ENCODE measurements around the gene TDRD12.
"Not testable (repeated sequence)": the region's sequence is repeated elsewhere in the genome, so short reads cannot be mapped to it uniquely, and the experiment has no call there.

Gene TDRD12

DNA sequence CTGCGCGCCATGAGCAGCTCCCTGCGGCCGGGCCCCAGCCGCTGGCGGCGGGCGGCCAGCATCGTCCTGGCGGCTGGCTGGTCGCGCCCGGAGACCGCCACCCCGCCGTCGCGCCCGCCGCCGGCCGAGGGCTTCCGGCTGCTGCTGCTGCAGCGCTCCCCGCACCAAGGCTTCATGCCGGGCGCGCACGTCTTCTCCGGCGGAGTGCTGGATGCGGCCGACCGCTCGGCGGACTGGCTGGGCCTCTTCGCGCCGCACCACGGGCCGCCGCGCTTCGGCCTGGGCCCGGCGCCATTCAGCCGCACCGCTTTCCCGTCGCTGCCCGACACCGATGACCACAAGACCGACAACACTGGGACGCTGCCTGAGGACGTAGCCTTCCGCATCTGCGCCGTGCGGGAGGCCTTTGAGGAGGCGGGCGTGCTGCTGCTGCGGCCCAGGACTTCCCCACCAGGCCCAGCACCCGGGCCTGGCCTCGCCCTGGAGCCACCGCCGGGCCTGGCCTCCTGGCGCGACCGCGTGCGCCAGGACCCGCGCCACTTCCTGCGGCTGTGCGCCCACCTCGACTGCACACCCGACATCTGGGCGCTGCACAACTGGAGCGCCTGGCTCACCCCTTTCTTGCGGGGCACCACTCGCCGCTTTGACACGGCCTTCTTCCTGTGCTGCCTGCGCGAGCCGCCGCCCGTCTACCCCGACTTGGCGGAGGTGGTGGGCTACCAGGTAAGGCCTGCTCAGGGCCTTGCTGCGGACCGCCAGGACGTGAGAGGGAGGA, 27.4 kb upstream of the TDRD12 start:
- intact Hi-C loops (cut with DNase I), result loop anchor here (2.0 kb wide), 1 partner anchor 17 kb away; the partner anchor contains the start of genes ANKRD27 and RGS9BP
- peak; percentile 41 to 95 (median 62) for DNase-seq

- DNase-seq, result no peak
- intact Hi-C loops (cut with DNase I), result no loop called here
Measured at GRCh38 chr19:32692727-32693061, 26.9 kb upstream of the TDRD12 start.

DNA sequence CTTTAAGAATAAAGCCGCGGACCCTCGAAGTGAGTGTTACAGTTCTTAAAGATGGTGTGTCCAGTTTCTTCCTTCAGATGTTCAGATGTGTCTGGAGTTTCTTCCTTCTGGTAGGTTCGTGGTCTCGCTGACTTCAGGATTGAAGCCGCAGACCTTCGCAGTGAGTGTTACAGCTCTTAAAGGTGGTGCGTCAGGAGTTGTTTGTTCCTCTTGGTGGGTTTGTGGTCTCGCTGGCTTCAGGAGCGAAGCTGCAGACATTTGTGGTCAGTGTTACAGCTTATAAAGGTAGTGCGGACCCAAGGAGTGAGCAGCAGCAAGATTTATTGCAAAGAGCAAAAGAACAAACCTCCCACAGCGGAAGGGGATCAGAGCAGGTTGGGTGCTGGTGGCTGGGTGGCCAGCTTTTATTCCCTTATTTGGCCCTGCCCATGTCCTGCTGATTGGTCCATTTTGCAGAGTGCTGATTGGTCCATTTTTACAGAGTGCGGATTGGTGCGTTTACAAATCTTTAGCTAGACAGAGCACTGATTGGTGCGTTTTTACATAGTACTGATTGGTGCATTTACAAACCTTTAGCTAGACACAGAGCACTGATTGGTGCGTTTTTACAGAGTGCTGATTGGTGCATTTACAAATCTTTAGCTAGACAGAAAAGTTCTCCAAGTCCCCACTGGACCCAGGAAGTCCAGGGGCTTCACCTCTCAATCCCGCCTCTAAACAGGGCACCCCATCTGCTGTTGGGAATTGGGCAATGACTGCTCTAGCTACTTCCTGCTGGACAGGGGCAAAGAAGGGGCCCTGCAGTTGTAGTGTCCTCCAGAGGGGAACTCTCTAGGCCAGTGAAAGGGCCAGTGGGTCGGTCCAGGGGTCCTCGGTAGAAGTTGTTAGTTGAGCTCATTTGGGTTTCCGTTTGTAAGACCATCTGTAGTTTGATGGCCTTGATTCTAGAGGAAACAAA, 26.1 kb upstream of the TDRD12 start:
- DNase-seq; intact Hi-C loops (cut with DNase I): not testable (repeated sequence)

DNA sequence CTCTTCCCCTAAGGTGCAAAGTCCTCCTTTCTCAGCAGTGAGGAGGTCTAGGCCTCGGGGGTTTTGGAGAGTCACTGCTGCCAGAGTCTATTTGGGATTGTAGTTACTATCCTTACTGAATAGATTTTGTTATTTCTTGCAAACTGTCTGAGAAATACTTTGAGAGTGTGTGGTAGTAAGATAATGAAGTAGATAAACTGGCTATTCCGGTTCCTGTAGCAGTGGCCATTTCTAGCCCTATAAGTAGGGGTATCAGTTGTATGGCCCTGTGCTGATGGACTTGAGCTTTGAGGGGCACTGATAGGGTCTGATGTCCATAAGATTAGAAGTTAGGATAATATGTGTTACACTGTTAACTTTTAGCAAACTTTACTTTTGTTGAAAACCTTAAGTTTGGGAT, 25.3 kb upstream of the TDRD12 start:
- intact Hi-C loops (cut with DNase I); DNase-seq: not testable (repeated sequence)

DNA sequence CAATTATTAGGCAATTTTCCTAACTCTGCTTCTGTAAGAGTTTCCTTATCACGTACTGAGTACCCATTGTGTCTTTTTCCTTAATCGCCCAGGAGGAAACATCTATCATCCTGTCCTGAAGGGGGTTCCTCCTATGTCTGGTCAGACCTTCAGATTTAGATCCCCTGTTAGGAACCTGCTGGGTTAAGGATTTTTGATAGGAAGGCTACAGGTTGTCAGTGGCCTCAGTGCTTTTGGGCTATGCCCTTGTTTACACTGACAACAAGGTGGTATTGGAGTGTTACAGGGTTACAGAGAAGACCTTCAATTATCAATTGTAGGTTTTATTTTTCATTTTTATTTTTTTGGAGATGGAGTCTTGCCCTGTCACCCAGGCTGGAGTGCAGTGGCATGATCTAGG, 24.7 kb upstream of the TDRD12 start:
- intact Hi-C loops (cut with DNase I); DNase-seq: not testable (repeated sequence)

DNA sequence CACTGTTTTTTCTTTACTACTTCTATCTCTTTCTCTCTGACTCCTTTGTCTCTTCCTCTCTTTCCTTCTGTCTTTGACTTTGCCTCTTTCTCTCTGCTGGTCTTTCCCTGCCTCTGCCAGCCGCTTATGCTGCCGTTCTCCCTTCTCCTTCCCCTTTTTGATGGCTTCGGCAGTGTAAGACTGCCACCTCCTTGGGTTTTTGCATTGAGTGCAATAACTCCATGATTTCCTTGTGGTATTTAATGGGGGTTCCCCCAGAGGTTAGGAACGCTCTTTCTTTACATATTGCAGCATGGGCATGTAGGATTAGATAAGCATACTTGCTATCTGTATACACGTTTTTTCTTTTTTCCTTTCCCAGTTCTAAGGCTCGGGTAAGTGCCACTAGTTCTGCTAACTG, 24.1 kb upstream of the TDRD12 start:
- intact Hi-C loops (cut with DNase I); DNase-seq: not testable (repeated sequence)

DNA sequence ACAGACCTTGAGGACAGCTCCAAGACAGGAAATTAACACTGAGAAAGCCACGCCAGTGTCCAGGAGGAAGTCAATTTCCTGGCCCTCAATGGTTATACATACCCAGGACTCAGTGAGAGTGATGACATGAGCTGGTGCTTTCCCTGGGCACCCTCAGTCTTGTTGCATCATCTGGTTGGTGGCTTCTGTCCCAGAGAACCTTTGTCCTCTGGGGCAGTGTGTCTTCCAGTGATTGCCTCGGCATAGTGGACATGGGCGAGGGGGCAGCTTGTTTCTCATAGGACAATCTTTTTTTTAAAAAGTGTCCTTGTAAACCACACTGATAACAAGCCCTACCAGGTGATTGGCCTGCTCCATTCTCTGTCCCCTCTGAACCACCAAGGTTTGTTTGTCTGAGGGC, 22.8 kb upstream of the TDRD12 start:
- intact Hi-C loops (cut with DNase I); DNase-seq: not testable (repeated sequence)

- DNase-seq; intact Hi-C loops (cut with DNase I): not testable (repeated sequence)
Measured at GRCh38 chr19:32700129-32700528, 19.4 kb upstream of the TDRD12 start.

DNA sequence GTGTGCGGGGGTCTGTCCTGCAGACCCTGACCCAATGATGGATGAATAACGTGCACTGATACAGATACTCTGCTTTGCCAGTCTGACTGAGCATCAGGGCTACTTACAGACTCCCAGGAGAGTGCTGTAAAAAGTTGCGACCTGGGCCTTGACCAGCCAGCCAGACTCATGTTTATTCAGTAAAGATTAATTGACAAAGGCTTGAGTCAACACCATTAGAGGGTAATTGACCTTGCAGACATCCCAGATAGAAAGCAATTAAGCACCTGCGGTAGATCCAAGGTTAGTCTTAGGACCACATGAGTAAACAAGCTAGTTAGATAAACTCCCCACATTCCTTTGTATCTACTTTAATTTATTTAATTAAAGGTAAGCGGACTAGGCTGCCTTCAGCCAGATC, 17.6 kb upstream of the TDRD12 start:
- no peak for DNase-seq
- intact Hi-C loops (cut with DNase I), result no loop called here

DNA sequence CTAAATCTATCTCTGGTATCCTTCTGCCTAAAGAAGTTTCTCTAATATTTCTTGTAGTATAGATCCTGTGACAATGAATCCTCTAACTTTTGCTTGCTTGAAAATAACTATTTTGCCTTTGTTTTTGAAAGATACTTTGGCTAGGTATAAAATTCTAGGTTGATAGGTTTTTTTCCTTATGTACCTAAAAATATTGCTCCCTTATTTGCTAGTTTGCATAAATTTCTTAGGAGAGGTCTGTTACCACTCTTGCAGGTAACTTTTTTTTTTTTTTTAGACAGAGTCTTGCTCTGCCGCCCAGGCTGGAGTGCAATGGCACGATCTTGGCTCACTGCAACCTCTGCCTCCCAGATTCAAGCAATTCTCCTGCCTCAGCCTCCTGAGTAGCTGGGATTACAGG, 15.6 kb upstream of the TDRD12 start:
- intact Hi-C loops (cut with DNase I); DNase-seq: not testable (repeated sequence)

DNA sequence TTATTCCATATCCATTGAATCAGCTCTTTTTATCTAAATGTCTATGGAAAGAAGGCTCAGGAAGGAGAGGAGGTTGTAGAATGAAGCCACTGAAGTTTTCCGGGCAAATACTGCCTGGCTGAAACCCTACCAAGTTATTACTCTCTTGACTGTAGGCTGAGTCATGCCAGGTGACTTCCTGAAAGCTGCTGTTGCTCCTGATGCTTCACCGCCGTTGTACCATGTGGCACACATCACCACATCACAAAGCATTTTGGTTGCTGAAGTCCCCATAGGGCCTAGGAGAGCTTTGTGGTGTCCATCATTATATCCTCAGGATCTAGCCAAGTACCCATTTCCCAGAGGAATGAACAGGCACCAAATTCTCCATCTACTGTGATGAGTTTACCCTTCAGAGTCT, 11.1 kb upstream of the TDRD12 start:
- intact Hi-C loops (cut with DNase I), result no loop called here
- DNase-seq, result no peak

DNA sequence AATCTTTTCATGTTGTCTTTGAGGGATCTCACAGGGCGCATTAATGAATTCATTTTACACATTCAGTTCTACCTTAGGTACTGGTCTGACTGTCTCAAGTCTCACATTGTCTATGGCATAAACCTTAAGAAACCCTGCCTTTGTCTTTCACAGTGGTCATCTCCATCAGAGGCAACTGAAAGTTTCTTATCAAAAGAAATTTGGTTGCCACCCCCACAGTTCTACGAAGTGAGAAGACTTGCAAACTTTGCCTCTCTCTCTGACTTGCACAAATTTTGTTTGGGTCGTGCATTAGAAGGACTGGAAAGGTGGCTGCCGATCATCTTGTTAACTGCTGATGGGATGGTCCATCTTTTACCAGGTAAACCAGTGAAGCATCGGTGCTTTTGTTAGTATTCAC, 10.5 kb upstream of the TDRD12 start:
- intact Hi-C loops (cut with DNase I), result no loop called here

DNA sequence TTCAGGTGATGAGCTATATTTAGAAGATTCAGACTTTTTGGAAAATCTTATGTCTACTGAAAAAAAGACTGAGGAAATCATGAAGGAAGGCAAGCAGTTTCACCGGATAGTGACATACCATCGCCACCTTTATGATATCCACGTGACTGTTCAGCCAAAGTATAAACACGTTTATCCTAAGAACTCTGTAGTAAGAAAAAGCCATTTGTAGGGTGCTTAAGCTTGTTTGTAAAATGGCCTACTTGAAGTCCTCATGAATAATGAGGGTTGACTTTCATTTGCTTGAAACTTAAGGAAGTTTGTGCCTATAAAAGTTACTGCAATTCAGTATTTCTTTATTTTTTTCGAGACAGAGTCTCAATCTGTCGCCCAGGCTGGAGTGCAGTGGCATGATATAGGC, 7.8 kb upstream of the TDRD12 start:
- no peak for DNase-seq
- intact Hi-C loops (cut with DNase I), result no loop called here

More for the DNA sequence above, 10.5 kb upstream of the TDRD12 start:
- DNase-seq, result no peak

DNA sequence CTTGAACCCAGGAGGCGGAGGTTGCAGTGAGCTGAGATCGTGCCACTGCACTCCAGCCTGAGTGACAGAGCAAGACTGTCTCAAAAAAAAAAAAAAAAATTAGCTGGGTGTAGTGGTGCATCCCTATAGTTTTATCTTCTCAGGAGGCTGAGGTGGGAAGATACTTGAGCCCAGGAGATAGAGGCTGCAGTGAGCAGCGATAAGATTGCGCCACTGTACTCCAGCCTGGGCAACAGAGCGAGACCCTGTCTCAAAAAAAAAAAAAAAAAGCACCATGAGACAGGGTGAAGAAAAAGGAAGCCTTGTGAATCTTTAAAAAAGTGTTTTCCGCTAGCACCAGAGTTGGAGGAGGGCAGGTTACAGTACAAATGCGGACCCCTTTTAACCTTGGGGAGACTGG, 3.4 kb upstream of the TDRD12 start:
- intact Hi-C loops (cut with DNase I), result not testable (repeated sequence)
- DNase-seq, result peak in 1 of 10 donors; percentile 14

DNA sequence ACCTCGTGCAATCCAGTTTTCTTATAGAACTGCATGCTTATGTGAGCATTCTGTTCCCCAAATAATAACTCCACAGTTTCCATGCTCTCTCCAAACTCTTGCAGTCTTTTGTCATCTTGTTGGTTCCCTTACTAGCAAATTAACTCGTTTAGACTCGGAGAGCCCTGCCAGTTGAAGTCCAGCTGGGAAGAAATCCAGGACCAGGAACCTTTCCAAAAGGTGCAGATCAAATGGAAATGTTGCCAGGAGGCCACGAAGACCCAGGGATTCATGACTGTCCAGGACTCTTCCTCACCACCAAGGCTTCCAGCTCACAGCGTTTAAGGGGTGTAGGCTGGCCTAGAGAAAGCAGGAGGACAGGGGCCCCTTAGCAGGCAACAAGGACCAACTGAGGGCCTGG, 2.1 kb upstream of the TDRD12 start:
- intact Hi-C loops (cut with DNase I), result no loop called here

GRCh38 chr19:32718286-32718685, 1.3 kb upstream of the TDRD12 start:
- no peak for DNase-seq
- intact Hi-C loops (cut with DNase I), result no loop called here

More for the DNA sequence above, 2.1 kb upstream of the TDRD12 start:
- DNase-seq, result no peak

DNA sequence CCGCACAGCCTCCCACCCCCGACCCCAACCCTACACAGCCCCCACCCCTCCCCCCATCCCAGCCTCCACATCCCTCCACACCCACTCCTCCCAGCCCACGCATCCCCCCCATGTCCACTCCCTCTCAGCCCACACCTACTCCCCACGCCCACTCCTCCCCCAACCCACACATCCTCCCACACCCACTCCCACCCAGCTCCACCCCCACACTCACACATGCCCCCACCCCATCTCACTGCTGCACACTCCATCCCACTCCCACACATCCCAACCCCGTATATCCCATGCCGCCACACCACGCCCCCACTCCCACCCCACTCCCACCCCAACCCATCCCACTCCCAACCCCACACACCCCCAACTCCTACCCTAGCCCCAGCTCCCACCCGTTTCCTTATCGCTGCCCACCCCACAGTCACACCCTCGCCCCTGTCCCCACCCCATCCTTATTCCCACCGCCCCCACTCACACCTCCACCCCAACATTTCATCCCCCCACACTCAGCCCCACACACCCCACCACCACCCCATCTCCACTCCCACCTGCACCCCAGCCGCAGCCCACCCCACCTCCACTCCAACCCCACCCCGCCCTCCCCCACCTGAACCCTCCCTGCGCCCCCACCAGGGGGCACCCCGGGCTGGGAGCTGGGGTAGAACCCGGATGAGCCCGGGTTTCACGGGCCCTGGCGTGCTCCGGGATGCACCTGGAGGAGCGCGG, 809 bp downstream of the TDRD12 start:
- intact Hi-C loops (cut with DNase I), result no loop called here
- peak in 1 of 10 donors; percentile 58 for DNase-seq

- DNase-seq, result peak in 1 of 10 donors; percentile 56
Measured at GRCh38 chr19:32720936-32721250, 1.3 kb downstream of the TDRD12 start.

GRCh38 chr19:32735936-32736335, 16.4 kb downstream of the TDRD12 start:
- intact Hi-C loops (cut with DNase I), result no loop called here
- no peak for DNase-seq

More at GRCh38 chr19:32720936-32721250, 1.3 kb downstream of the TDRD12 start:
- intact Hi-C loops (cut with DNase I), result no loop called here

DNA sequence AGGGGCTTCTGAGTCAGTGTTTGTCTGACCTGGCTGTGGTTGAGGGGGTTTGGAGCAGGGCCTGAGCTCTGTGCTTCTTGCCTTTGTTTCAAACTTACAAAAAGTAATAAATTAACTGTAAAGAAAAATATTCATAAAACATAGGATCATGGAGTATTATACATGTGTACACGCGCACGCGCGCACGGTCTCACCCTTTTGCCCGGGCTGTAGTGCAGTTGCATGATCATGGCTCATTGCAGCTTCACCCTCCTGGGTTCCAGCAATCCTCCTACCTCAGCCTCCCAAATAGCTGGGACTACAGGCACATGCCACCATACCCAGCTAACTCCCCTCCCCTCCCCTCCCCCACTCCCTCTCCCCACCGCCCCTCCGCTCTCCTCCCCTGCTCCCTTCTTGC, 23.5 kb downstream of the TDRD12 start:
- DNase-seq, result no peak
- intact Hi-C loops (cut with DNase I), result no loop called here

DNA sequence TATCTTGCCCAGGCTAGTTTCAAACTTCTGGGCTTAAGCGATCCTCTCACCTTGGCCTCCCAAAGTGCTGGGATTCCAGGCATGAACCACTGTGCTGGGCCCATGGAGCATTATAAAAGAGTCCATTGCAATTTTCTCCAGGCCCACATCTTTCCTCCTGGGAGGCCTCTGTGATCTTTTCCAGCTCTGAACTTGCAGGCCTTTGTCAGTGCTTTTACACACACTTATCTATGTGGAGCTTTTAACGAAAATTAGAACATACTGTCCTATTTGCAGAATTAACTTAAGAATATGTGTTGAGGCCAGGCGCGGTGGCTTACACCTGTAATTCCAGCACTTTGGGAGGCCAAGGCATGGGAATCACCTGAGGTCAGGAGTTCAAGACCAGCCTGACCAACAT, 23.9 kb downstream of the TDRD12 start:
- intact Hi-C loops (cut with DNase I), result no loop called here
- no peak for DNase-seq

Data from posterior cingulate gyrus (tissue), 11 donors.